NCI-H1105 treated with DMSO at 0.1 percent for 48 hours (cell line): ENCODE data around the gene XYLT1.
"Not testable (repeated sequence)": the region's sequence is repeated elsewhere in the genome, so short reads cannot be mapped to it uniquely, and the experiment has no call there.

ENCODE experiments used
- DNase-seq: peaks from one replicate; lab custom pipeline; 2025; lab: John Stamatoyannopoulos, UW

Gene XYLT1

GRCh38 chr16:17335406-17335805 is 135.4 kb downstream of the XYLT1 start:
- DNase-seq = not testable (repeated sequence)

- DNase-seq = no peak
Observed at GRCh38 chr16:17334096-17334495, 136.7 kb downstream of the XYLT1 start.

DNA sequence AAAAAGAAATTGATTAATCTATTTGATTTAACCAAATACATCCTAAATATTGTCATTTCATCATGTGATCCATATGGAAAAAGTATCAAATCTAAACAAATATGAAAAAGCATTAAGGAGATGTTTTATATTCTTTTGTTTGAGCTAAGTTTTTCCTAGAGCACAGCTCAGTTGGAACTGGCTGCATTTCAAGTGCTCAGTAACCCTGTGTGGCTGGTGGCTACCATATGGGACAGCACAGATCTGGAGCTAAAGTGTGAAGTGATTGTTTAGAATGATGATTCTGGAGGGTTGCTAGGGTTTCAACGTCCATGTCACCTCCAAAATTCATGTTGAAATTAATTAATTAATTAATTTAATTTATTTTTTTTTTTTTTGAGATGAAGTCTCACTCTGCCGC is 137.5 kb downstream of the XYLT1 start:
- DNase-seq = no peak

- DNase-seq = no peak
Observed at GRCh38 chr16:17331991-17332390, 138.8 kb downstream of the XYLT1 start.

GRCh38 chr16:17331071-17331607 is 139.6 kb downstream of the XYLT1 start:
- no peak for DNase-seq

GRCh38 chr16:17330044-17330443 is 140.7 kb downstream of the XYLT1 start:
- DNase-seq = no peak

DNA sequence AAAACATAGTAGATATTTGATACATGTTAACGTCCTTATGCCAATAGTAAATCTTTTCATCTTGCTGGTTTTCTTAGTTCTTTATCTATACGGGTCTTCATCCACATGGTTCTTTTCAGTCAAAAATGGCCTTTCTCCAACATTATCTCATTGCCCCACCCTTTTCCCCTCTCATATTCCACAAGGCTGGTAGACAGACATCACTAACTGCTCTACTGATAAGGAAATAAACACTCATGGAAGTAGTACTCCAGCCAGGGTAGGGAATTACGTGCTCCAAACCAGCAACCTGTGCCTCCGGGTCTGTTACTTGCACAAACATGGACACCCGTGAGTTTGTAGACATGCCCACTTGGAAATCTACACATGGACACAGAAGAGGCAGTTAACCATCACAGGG is 141.4 kb downstream of the XYLT1 start:
- no peak for DNase-seq

DNA sequence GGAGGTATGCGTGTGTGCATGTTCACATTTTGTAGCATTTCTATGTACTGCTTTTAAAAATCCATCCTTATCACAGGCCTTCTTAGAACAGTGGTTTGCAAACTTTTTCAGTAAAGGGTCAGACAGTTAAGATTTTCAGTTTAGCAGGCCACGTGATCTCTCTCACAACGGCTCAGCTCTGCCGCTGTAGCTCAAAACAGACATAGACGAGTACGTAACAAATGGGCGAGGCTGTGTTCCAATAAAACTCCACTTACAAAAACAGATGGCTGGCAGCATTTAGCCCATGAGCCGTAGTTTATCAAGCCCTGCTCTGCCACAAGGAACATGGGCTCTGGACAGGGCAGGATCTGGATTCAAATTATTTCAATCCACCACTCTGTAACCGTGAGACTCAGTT is 141.8 kb downstream of the XYLT1 start:
- DNase-seq = no peak

- DNase-seq = no peak
Observed at GRCh38 chr16:17327664-17328335, 143.0 kb downstream of the XYLT1 start.

GRCh38 chr16:17325476-17326143 is 145.2 kb downstream of the XYLT1 start:
- no peak for DNase-seq

- DNase-seq = no peak
Observed at GRCh38 chr16:17324451-17324850, 146.3 kb downstream of the XYLT1 start.

- peak; percentile 74 for DNase-seq
Observed at GRCh38 chr16:17323171-17323570, 147.6 kb downstream of the XYLT1 start.

DNA sequence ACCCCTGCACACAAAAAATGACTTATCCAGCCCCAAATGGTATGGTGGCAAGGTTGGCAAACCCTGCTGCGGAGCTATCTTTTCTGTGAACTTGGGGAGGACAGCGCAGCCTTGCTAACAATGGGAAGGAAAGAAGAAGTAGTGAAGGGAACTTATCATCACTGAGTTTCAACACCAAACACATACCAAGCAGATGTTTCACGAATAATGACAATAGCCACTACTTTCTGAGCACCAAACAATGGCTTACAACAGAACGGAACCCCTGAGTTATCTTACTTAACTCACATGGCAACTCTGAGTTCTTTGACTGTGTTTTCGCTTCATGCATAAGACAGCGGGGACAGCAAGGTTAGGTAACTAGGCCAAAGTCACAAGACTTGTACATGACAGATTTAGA is 148.9 kb downstream of the XYLT1 start:
- DNase-seq = no peak

DNA sequence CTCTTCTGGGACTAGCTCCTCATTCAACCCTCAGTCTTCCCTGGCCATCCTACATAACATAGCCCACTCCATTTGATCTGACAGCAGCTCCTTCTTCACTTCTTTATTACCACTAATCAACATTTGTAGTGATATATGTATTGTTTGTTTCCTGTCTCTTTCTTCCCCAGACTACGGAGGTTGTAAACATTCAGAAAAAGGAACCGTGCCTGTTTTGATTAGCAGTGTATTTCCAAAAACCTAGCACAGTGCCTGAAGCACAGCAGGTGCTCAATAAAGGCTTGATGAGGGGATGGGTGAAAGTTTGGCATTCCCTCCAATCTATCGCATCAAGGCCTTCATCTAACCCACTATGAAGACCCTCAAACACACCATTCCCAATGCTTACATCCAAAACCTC is 150.8 kb downstream of the XYLT1 start:
- DNase-seq = no peak

GRCh38 chr16:17318238-17318637 is 152.5 kb downstream of the XYLT1 start:
- no peak for DNase-seq

DNA sequence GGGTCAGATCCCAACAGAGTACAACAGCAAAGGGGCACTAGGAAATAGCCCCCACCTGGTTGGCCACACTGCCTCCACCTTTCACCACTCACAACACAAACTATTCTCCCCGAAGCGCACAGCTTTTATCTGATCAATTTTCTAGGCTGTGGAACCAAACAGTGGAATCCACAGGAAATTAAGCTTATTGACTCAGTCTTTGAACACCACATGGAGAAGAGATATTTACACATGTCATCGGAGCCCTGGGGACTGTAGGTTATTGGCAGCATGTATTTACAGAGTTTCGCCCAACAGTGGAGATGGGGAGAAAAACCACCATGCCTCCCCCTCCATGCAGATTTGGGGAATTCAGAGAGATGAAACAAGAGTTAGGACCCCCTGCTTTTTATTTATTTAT is 154.8 kb downstream of the XYLT1 start:
- no peak for DNase-seq

- no peak for DNase-seq
Observed at GRCh38 chr16:17313793-17314547, 156.8 kb downstream of the XYLT1 start.

GRCh38 chr16:17313085-17313611 is 157.6 kb downstream of the XYLT1 start:
- DNase-seq = peak; percentile 2

GRCh38 chr16:17312094-17312710 is 158.6 kb downstream of the XYLT1 start:
- no peak for DNase-seq

- DNase-seq = no peak
Observed at GRCh38 chr16:17311333-17312093, 159.2 kb downstream of the XYLT1 start.

GRCh38 chr16:17309510-17309909 is 161.2 kb downstream of the XYLT1 start:
- no peak for DNase-seq
